IMR-90 (cell line): ENCODE data around the gene TRIM75. TPM values are rescaled to one million over a fixed set of nuclear protein-coding genes. Genes with fewer than 3 reads are reported as not detected.

Experiments
- ATAC-seq: fragments of 200-7000 bp; cut with Tn5 transposase; 2 replicates; pipeline ENCODE4 v1.9.1; 2020; ENCODE audit warnings: low read depth, mild to moderate bottlenecking, moderate library complexity
- BruUV-seq: library from RNA; stranded (reverse); fragments of 400-500 nt; replicated peaks from 2 replicates; lab custom pipeline; 2021; lab: Mats Ljungman, UMichigan
- CTCF ChIA-PET: fragments of 300-600 bp; formaldehyde crosslinking; extraction: SDS; loops from one replicate; lab custom pipeline; 2021; ENCODE audit warnings: antibody characterized with exemption; lab: Yijun Ruan, JAX
- POLR2A ChIA-PET: fragments of 300-600 bp; sonication (Branson Sonifier 250); formaldehyde crosslinking; loops from one replicate; lab custom pipeline; 2022; ENCODE audit warnings: antibody characterized with exemption; ENCODE audit not compliant: unreplicated experiment; lab: Charles Lee
- DNase-seq: peaks from one replicate; pipeline ENCODE4 v3.0.0; 2013
- H2AFZ ChIP-seq: replicated peaks from 2 replicates; pipeline ENCODE3; 2013; ENCODE audit warnings: low read length, mild to moderate bottlenecking; ENCODE audit not compliant: poor library complexity
- H2AK5ac ChIP-seq: 2 replicates; pipeline ENCODE4 v1.6.1; 2013; ENCODE audit warnings: low read depth, low read length, inconsistent platforms
- H2AK9ac ChIP-seq: replicated peaks from 2 replicates; pipeline ENCODE3; 2013; ENCODE audit warnings: mild to moderate bottlenecking, low read depth, low read length, moderate library complexity; ENCODE audit not compliant: poor library complexity
- H2BK120ac ChIP-seq: 2 replicates; pipeline ENCODE4 v1.6.1; 2013; ENCODE audit warnings: low read depth, low read length, inconsistent platforms
- H2BK15ac ChIP-seq: 3 replicates; pipeline ENCODE4 v1.6.1; 2013; ENCODE audit warnings: low read depth, low read length, inconsistent platforms
- H2BK20ac ChIP-seq: 2 replicates; pipeline ENCODE4 v1.6.1; 2013; ENCODE audit warnings: low read depth, mild to moderate bottlenecking, inconsistent platforms, low read length, moderate library complexity
- H2BK5ac ChIP-seq: 2 replicates; pipeline ENCODE4 v1.6.1; 2013; ENCODE audit warnings: mild to moderate bottlenecking, low read depth, low read length, inconsistent platforms; ENCODE audit not compliant: poor library complexity, severe bottlenecking
- H3K14ac ChIP-seq: replicated peaks from 2 replicates; pipeline ENCODE4 v1.6.1; 2013; ENCODE audit warnings: low read depth, low read length, inconsistent platforms
- H3K18ac ChIP-seq: 2 replicates; pipeline ENCODE4 v1.6.1; 2013; ENCODE audit warnings: low read depth, low read length, control low read depth
- H3K23ac ChIP-seq: 2 replicates; pipeline ENCODE4 v1.6.1; 2013; ENCODE audit warnings: low read depth, low read length, inconsistent platforms
- H3K27ac ChIP-seq: 2 replicates; pipeline ENCODE4 v1.5.1; 2013; ENCODE audit warnings: mild to moderate bottlenecking, control low read depth, low read length; ENCODE audit not compliant: insufficient read depth
- H3K27me3 ChIP-seq: 2 replicates; pipeline ENCODE4 v1.6.1; 2013; ENCODE audit warnings: low read length; ENCODE audit not compliant: control insufficient read depth, insufficient read depth
- H3K36me3 ChIP-seq: 2 replicates; pipeline ENCODE4 v1.6.1; 2013; ENCODE audit warnings: low read length, mixed read lengths; ENCODE audit not compliant: control insufficient read depth, insufficient read depth
- H3K4ac ChIP-seq: 2 replicates; pipeline ENCODE4 v1.6.1; 2013; ENCODE audit warnings: low read depth, low read length, inconsistent platforms
- H3K4me1 ChIP-seq: 2 replicates; pipeline ENCODE4 v1.6.1; 2013; ENCODE audit warnings: low read length, mixed read lengths; ENCODE audit not compliant: control insufficient read depth, insufficient read depth
- H3K4me2 ChIP-seq: 2 replicates; pipeline ENCODE4 v1.6.1; 2013; ENCODE audit warnings: low read depth, mild to moderate bottlenecking, control low read depth, low read length, moderate library complexity
- H3K4me3 ChIP-seq: 2 replicates; pipeline ENCODE4 v1.5.1; 2013; ENCODE audit warnings: low read depth, mild to moderate bottlenecking, control low read depth, low read length, moderate library complexity; ENCODE audit not compliant: insufficient read depth
- H3K56ac ChIP-seq: 2 replicates; pipeline ENCODE4 v1.6.1; 2013; ENCODE audit warnings: low read length, inconsistent platforms; ENCODE audit not compliant: insufficient read depth; ENCODE audit errors: extremely low read depth
- H3K79me1 ChIP-seq, 2 experiments: 2 replicates each; pipeline ENCODE4 v1.6.1; 2013; ENCODE audit warnings: low read length in 2 of 2, inconsistent platforms in 1 of 2, low read depth in 1 of 2
- H3K9ac ChIP-seq: 2 replicates; pipeline ENCODE4 v1.6.1; 2013; ENCODE audit warnings: low read depth, low read length, control low read depth
- H3K9me1 ChIP-seq: 2 replicates; pipeline ENCODE4 v1.6.1; 2013; ENCODE audit warnings: low read length, inconsistent platforms; ENCODE audit not compliant: insufficient read depth
- H3K9me3 ChIP-seq: 2 replicates; pipeline ENCODE4 v1.6.1; 2013; ENCODE audit warnings: low read length; ENCODE audit not compliant: control insufficient read depth, insufficient read depth
- H4K20me1 ChIP-seq: 2 replicates; pipeline ENCODE4 v1.6.1; 2013; ENCODE audit warnings: low read length, inconsistent platforms; ENCODE audit not compliant: insufficient read depth
- H4K5ac ChIP-seq: 2 replicates; pipeline ENCODE4 v1.6.1; 2013; ENCODE audit warnings: mild to moderate bottlenecking, low read depth, low read length, control low read depth
- H4K8ac ChIP-seq, 2 experiments: 2 replicates each; pipeline ENCODE4 v1.6.1; 2013; ENCODE audit warnings: low read depth in 2 of 2, low read length in 2 of 2, control low read depth in 1 of 2, inconsistent platforms in 1 of 2
- H4K91ac ChIP-seq: 2 replicates; pipeline ENCODE4 v1.6.1; 2013; ENCODE audit warnings: low read depth, low read length, inconsistent platforms; ENCODE audit not compliant: insufficient read depth
- BHLHE40 ChIP-seq: fragments of 150-350 bp; IDR thresholded peaks from 2 replicates; pipeline ENCODE4 v1.6.1; 2016; ENCODE audit warnings: mild to moderate bottlenecking, low read depth, low read length
- CHD1 ChIP-seq: IDR thresholded peaks from 2 replicates; pipeline ENCODE4 v1.6.1; 2012; ENCODE audit warnings: low read depth, low read length, improper control_type of control experiment
- MAZ ChIP-seq: IDR thresholded peaks from 2 replicates; pipeline ENCODE4 v1.6.1; 2012; ENCODE audit warnings: low read depth, mild to moderate bottlenecking, low read length, improper control_type of control experiment, moderate library complexity, borderline replicate concordance
- SMC3 ChIP-seq: fragments of 150-350 bp; IDR thresholded peaks from 2 replicates; pipeline ENCODE4 v1.6.1; 2016; ENCODE audit warnings: low read depth, mild to moderate bottlenecking, antibody characterized with exemption, low read length, moderate library complexity
- WGBS, 2 experiments: methylation state at CpG; one replicate each; pipeline versions ENCODE4 v1.1.5 to v1.1.7; 2013; ENCODE audit warnings: missing lambda C conversion rate in 2 of 2; ENCODE audit not compliant: insufficient read length in 1 of 2; ENCODE audit errors: extremely low coverage in 2 of 2; 5-methylcytosine and 5-hydroxymethylcytosine counted together
- dilution Hi-C: fragments of 300-500 bp; cut with HindIII; formaldehyde crosslinking; loops from one replicate; pipeline ENCODE4 v1.14.3; 2018; ENCODE audit warnings: low sequenced_read_pairs; ENCODE audit not compliant: unreplicated experiment
- in situ Hi-C: fragments of 300-500 bp; cut with MboI; formaldehyde crosslinking; loops from 3 replicates; pipeline ENCODE4 v1.14.3; 2019; ENCODE audit warnings: low sequenced_read_pairs, inconsistent platforms, mixed read lengths
- intact Hi-C: fragments of 100-400 bp; cut with micrococcal nuclease; formaldehyde crosslinking; loops from 2 replicates; pipeline ENCODE4 v1.10.0; 2022
- polyA plus RNA-seq, 3 experiments: library from polyadenylated mRNA; depleted of rRNA; stranded (reverse); fragments of >200 nt; gene quantifications; 2 replicates each; pipeline ENCODE4 v1.2.3, GENCODE V29; 2012; ENCODE audit warnings: low replicate concordance in 1 of 3
- total RNA-seq: library from RNA; depleted of rRNA; stranded (reverse); fragments of >200 nt; gene quantifications from 2 replicates; pipeline ENCODE4 v1.2.3, GENCODE V29; 2012
- TF ChIP-seq, protein P1 (sequence below): fragments of 150-350 bp; IDR thresholded peaks from 2 replicates; pipeline ENCODE4 v1.6.1; 2017; ENCODE audit warnings: mild to moderate bottlenecking, antibody characterized with exemption, low read length, low read depth

The TRIM75 gene
- total and polyA plus RNA-seq, 2 of the 4 experiments (the other 2 are of a cell fraction) = not detected

GRCh38 chr4:165058666-165059065, 5.0 kb downstream of the TRIM75 start:
- Histone ChIP-seq H4K91ac (no peak overlapping the region), H3K4ac (no peak overlapping the region), H3K36me3 (no peaks in the 10 kb centered on the region), H2BK15ac (no peak overlapping the region), H3K4me1 (no peaks in the 10 kb centered on the region), H3K79me1 (no peaks in the 10 kb centered on the region), H3K27ac (no peak overlapping the region), H2AK9ac (no peak overlapping the region), H4K20me1 (no peaks in the 10 kb centered on the region), H3K9me3 (no peaks in the 10 kb centered on the region), H3K4me3 (no peak overlapping the region), H3K9me1 (no peaks in the 10 kb centered on the region), H3K14ac (no peak overlapping the region), H3K4me2 (no peak overlapping the region), H3K23ac (no peak overlapping the region), H3K56ac (no peak overlapping the region), H2AFZ (no peak overlapping the region), H3K27me3 (no peaks in the 10 kb centered on the region; the same call in 1 of the 2 replicates), H2BK120ac (no peak overlapping the region), H3K18ac (no peak overlapping the region), H2BK20ac (no peak overlapping the region), H4K8ac (no peak overlapping the region), H3K9ac (no peak overlapping the region), H2BK5ac (no peak overlapping the region), H2AK5ac (no peak overlapping the region), H4K5ac (no peak overlapping the region)
- in situ Hi-C loops = no loop called here
- intact Hi-C loops = no loop called here
- no TSS peak for BruUV-seq
- dilution Hi-C loops = no loop called here
- 20% methylated on average over 1 of the region's 2 CpGs; no CpG with 5 or more reads in 1 of the 2 experiments for WGBS, 2 experiments
- ATAC-seq (no peak), DNase-seq (no peak)
- ChIA-PET CTCF (interaction anchor here (0.8 kb wide), 1 partner anchor 95 kb away, joined by 3 read pairs; no protein-coding TSS in a partner anchor), POLR2A (no interaction called here)
- TF ChIP-seq MAZ (no peak), SMC3 (no peak), CHD1 (no peak), BHLHE40 (no peak)
- TF ChIP-seq, protein P1, sequence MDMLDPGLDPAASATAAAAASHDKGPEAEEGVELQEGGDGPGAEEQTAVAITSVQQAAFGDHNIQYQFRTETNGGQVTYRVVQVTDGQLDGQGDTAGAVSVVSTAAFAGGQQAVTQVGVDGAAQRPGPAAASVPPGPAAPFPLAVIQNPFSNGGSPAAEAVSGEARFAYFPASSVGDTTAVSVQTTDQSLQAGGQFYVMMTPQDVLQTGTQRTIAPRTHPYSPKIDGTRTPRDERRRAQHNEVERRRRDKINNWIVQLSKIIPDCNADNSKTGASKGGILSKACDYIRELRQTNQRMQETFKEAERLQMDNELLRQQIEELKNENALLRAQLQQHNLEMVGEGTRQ = no peak
